NT2/D1 (cell line): ENCODE measurements around the gene ITGB2.

Experiments used
- SUZ12 ChIP-seq: IDR thresholded peaks from 2 replicates; pipeline ENCODE4 v1.6.1; 2011; ENCODE audit not compliant: insufficient read length, insufficient read depth; ENCODE audit errors: extremely low read depth
- YY1 ChIP-seq: IDR thresholded peaks from 2 replicates; pipeline ENCODE4 v1.6.1; 2011; ENCODE audit not compliant: insufficient read length, insufficient read depth
- ZNF274 ChIP-seq: IDR thresholded peaks from 2 replicates; pipeline ENCODE4 v1.6.1; 2011; ENCODE audit warnings: mild to moderate bottlenecking, low read depth, low read length

DNA sequence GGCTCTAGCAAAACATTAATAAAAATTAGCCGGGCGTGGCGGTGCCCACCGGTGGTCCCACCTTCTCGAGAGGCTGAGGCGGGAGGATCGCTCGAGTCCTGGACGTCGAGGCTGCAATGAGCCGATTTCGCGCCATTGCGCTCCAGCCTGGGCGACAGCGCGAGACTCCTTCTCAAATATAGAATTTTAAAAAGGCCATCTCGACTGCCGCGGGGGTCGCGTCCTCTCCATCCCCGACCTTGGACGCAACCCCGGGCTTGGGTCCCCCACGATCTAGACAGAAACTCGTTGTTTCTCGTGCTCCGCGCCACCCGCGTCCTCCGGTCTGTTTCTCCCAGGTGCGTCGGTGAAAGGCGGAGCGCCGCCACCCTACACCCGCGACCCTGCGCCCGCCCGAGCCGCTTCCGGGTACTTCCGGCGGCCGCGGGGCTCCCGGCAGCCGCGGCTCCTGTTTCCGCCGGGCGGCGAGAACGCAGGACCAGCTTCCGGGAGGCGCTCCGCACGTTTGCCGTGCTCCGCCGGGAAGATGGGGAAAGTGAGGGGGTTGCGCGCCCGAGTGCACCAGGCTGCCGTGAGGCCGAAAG lies 18.9 kb upstream of the ITGB2 start, which contains the start of gene SLX9:
- TF ChIP-seq ZNF274 (no peak), SUZ12 (no peak), YY1 (peak; percentile 9)
